SK-N-MC (cell line): Measurements from ENCODE around the gene SCGB1A1.

Experiments used
- EZH2 ChIP-seq: fragments of 200-600 bp; sonication (generic); IDR thresholded peaks from one replicate; pipeline ENCODE4 v1.6.1; 2017; ENCODE audit warnings: antibody characterized with exemption
- FOXP2 ChIP-seq: optimal IDR thresholded peaks from 2 replicates; pipeline ENCODE3; 2011; ENCODE audit warnings: mild to moderate bottlenecking, moderate library complexity; ENCODE audit not compliant: insufficient read depth; ENCODE audit errors: extremely low read length, control extremely low read depth
- POLR2AphosphoS5 ChIP-seq: IDR thresholded peaks from 2 replicates; pipeline ENCODE4 v1.6.1; 2012; ENCODE audit warnings: mild to moderate bottlenecking, low read depth, low read length, borderline replicate concordance

- TF ChIP-seq POLR2AphosphoS5 = no peak
- TF ChIP-seq EZH2 = no peak
- no peak for TF ChIP-seq FOXP2
Measured at GRCh38 chr11:62404901-62405300, 13.9 kb upstream of the SCGB1A1 start.
